HepG2 (cell line): ENCODE data around the gene SLC12A1. TPM values are rescaled to one million over a fixed set of nuclear protein-coding genes. Genes with fewer than 3 reads are reported as not detected.

Source experiments
- ATAC-seq: fragments of 200-7000 bp; cut with Tn5 transposase; 3 replicates; pipeline ENCODE4 v1.9.1; 2020; ENCODE audit warnings: mild to moderate bottlenecking, moderate library complexity
- BruUV-seq: library from RNA; stranded (reverse); fragments of 400-500 nt; replicated peaks from 2 replicates; lab custom pipeline; 2021; lab: Mats Ljungman, UMichigan
- CTCF ChIA-PET: fragments of 300-600 bp; formaldehyde crosslinking; extraction: SDS; loops from one replicate; lab custom pipeline; 2021; ENCODE audit warnings: low total read pairs, inconsistent platforms, low intra/inter-chr PET ratio; lab: Yijun Ruan, JAX
- POLR2A ChIA-PET: fragments of 350-600 bp; sonication (Branson Sonifier 250); formaldehyde crosslinking; loops from one replicate; lab custom pipeline; 2020; ENCODE audit warnings: antibody characterized with exemption, inconsistent platforms; lab: Yijun Ruan, JAX
- DNase-seq: peaks from one replicate; pipeline ENCODE4 v3.0.0-alpha.2; 2015; ENCODE audit warnings: low spot score
- FAIRE-seq: peaks from 3 replicates; lab custom pipeline; 2011; peaks lifted over from hg19 to GRCh38; lab: Jason Lieb, UNC
- H2AFZ ChIP-seq: one replicate; pipeline ENCODE4 v1.6.1; 2011; ENCODE audit warnings: low read length, inconsistent platforms
- H3K27ac ChIP-seq: fragments of 300-600 bp; 3 replicates; pipeline ENCODE4 v1.8.0; 2011; ENCODE audit warnings: mixed run types, mild to moderate bottlenecking, mixed read lengths, low read length, inconsistent platforms; ENCODE audit not compliant: insufficient read depth; ENCODE audit errors: extremely low read length
- H3K27me3 ChIP-seq, 2 experiments: fragments of 200-600 bp in 1 of 2; 2 replicates in 1 of 2; 3 replicates in 1 of 2; pipeline versions ENCODE4 v1.6.0 to v1.8.0; 2011; ENCODE audit warnings: low read length in 2 of 2, mild to moderate bottlenecking in 2 of 2, moderate library complexity in 2 of 2, inconsistent platforms in 1 of 2; ENCODE audit not compliant: insufficient read depth in 2 of 2, control insufficient read depth in 1 of 2
- H3K36me3 ChIP-seq, 2 experiments: fragments of 200-600 bp in 1 of 2; replicated peaks in 1 of 2; 2 replicates in 1 of 2; 3 replicates in 1 of 2; pipeline versions ENCODE4 v1.5.1 to v1.8.0; 2011; ENCODE audit warnings: low read length in 2 of 2, inconsistent platforms in 1 of 2; ENCODE audit not compliant: insufficient read depth in 2 of 2, control insufficient read depth in 1 of 2
- H3K4me1 ChIP-seq: 2 replicates; pipeline ENCODE4 v1.5.1; 2012; ENCODE audit warnings: low read length, inconsistent platforms; ENCODE audit not compliant: insufficient read depth
- H3K4me2 ChIP-seq: 2 replicates; pipeline ENCODE4 v1.6.0; 2011; ENCODE audit warnings: low read depth, low read length, inconsistent platforms
- H3K4me3 ChIP-seq, 3 experiments: fragments of 200-600 bp in 1 of 3; sonication (generic), shearing (Covaris generic) in 1 of 3; replicated peaks in 1 of 3; 2 replicates each; pipeline ENCODE4 v1.5.1; 2011 to 2016; ENCODE audit warnings: low read length in 3 of 3, inconsistent platforms in 2 of 3, low read depth in 2 of 3, mild to moderate bottlenecking in 2 of 3, control low read depth in 1 of 3, mixed read lengths in 1 of 3; ENCODE audit not compliant: insufficient read depth in 1 of 3
- H3K79me2 ChIP-seq: one replicate; pipeline ENCODE4 v1.6.1; 2011; ENCODE audit warnings: low read length, inconsistent platforms; ENCODE audit not compliant: insufficient read depth
- H3K9ac ChIP-seq: 2 replicates; pipeline ENCODE4 v1.6.0; 2011; ENCODE audit warnings: mild to moderate bottlenecking, low read depth, low read length, inconsistent platforms; ENCODE audit not compliant: insufficient read depth
- H3K9me3 ChIP-seq: 2 replicates; pipeline ENCODE4 v1.5.1; 2012; ENCODE audit warnings: mild to moderate bottlenecking, low read length
- H4K20me1 ChIP-seq: 2 replicates; pipeline ENCODE4 v1.6.0; 2011; ENCODE audit warnings: inconsistent platforms, mild to moderate bottlenecking, low read length, moderate library complexity; ENCODE audit not compliant: insufficient read depth
- FOXJ3 ChIP-seq: sonication (generic); formaldehyde crosslinking; IDR thresholded peaks from 2 replicates; pipeline ENCODE4 v1.4.0; 2020; ENCODE audit warnings: missing genetic modification reagents, mild to moderate bottlenecking, borderline replicate concordance
- IRF2 ChIP-seq: IDR thresholded peaks from 2 replicates; pipeline ENCODE4 v1.6.1; 2018; ENCODE audit warnings: missing genetic modification reagents, missing compliant biosample characterization
- PCBP2 ChIP-seq: fragments of 200-400 bp; formaldehyde crosslinking; optimal IDR thresholded peaks from 2 replicates; pipeline ENCODE3; 2018; ENCODE audit warnings: low read length, low read depth; ENCODE audit not compliant: poor library complexity, severe bottlenecking
- PHF20 ChIP-seq: sonication (generic); formaldehyde crosslinking; IDR thresholded peaks from 2 replicates; pipeline ENCODE4 v1.5.0; 2020; ENCODE audit warnings: mild to moderate bottlenecking, missing genetic modification reagents
- POLR2AphosphoS2 ChIP-seq: IDR thresholded peaks from 2 replicates; pipeline ENCODE4 v1.6.1; 2011; ENCODE audit warnings: low read depth, low read length, improper control_type of control experiment
- RORA ChIP-seq: sonication (generic); formaldehyde crosslinking; IDR thresholded peaks from 2 replicates; pipeline ENCODE4 v1.5.0; 2020; ENCODE audit warnings: mild to moderate bottlenecking, missing genetic modification reagents, moderate library complexity
- SOX5 ChIP-seq: IDR thresholded peaks from 2 replicates; pipeline ENCODE4 v1.6.1; 2016; ENCODE audit warnings: borderline replicate concordance
- SOX6 ChIP-seq, 2 experiments: fragments of 450-650 bp in 1 of 2; sonication (generic) in 1 of 2; formaldehyde crosslinking in 1 of 2; IDR thresholded peaks; 2 replicates each; pipeline versions ENCODE4 v1.4.0 to v1.6.1; 2017 to 2020; ENCODE audit warnings: antibody characterized with exemption in 1 of 2, mild to moderate bottlenecking in 1 of 2, missing genetic modification reagents in 1 of 2
- ZFP1 ChIP-seq: IDR thresholded peaks from 2 replicates; pipeline ENCODE4 v1.6.1; 2016
- ZNF10 ChIP-seq: sonication (generic); formaldehyde crosslinking; IDR thresholded peaks from 2 replicates; pipeline ENCODE4 v1.4.0; 2020; ENCODE audit warnings: mild to moderate bottlenecking, low read depth, missing genetic modification reagents, borderline replicate concordance
- ZNF296 ChIP-seq: sonication (generic); formaldehyde crosslinking; conservative IDR thresholded peaks from 2 replicates; pipeline ENCODE4 v1.5.0; 2020; ENCODE audit warnings: mild to moderate bottlenecking, missing genetic modification reagents
- ZNF556 ChIP-seq: sonication (generic); formaldehyde crosslinking; IDR thresholded peaks from 2 replicates; pipeline ENCODE4 v1.4.0; 2020; ENCODE audit warnings: mild to moderate bottlenecking, missing genetic modification reagents, borderline replicate concordance
- ZNF652 ChIP-seq: IDR thresholded peaks from 2 replicates; pipeline ENCODE4 v1.6.1; 2016; ENCODE audit warnings: low read depth, borderline replicate concordance
- ZNF75D ChIP-seq: sonication (generic); formaldehyde crosslinking; IDR thresholded peaks from 2 replicates; pipeline ENCODE4 v1.8.1; 2023; ENCODE audit warnings: missing genetic modification reagents, mild to moderate bottlenecking, borderline replicate concordance
- WGBS: methylation state at CpG from one replicate; pipeline ENCODE4 v1.1.6; 2017; ENCODE audit warnings: low lambda C conversion rate; 5-methylcytosine and 5-hydroxymethylcytosine counted together
- in situ Hi-C: cut with HindIII; loops from 2 replicates; pipeline ENCODE4 v1.10.0; 2017; ENCODE audit warnings: low pct_unique_long_range_greater_than_20kb; ENCODE audit not compliant: extremely low pct_ligation_motif_present
- intact Hi-C: fragments of 100-400 bp; cut with micrococcal nuclease; formaldehyde crosslinking; loops from one replicate; pipeline ENCODE4 v1.10.0; 2022; ENCODE audit not compliant: unreplicated experiment
- polyA plus RNA-seq, 8 experiments: library from polyadenylated mRNA; depleted of rRNA in 3 of 8; stranded (reverse) in 7 of 8; unstranded in 1 of 8; fragments of >200 nt; fragmentation: Illumina TruSeq in 4 of 8; extraction: Trizol in 4 of 8; gene quantifications; 2 replicates each; pipeline versions ENCODE4 v1.2.1 to v1.2.3, GENCODE V29; 2011 to 2016; ENCODE audit warnings: low read depth in 4 of 8, missing spikeins in 1 of 8, mixed read lengths in 1 of 8; ENCODE audit not compliant: insufficient read depth in 1 of 8
- total RNA-seq, 5 experiments: library from RNA; depleted of rRNA; stranded (reverse); fragments of >200 nt; fragmentation: Illumina TruSeq; extraction: Trizol; gene quantifications; 2 replicates each; pipeline ENCODE4 v1.2.3, GENCODE V29; 2016; ENCODE audit warnings: low read depth in 1 of 5
- TF ChIP-seq, protein P1 (sequence below), 2 experiments: fragments of 450-650 bp in 1 of 2; sonication (generic) in 1 of 2; formaldehyde crosslinking; IDR thresholded peaks; 2 replicates each; pipeline versions ENCODE4 v1.5.0 to v1.8.0; 2020 to 2022; ENCODE audit warnings: mild to moderate bottlenecking in 1 of 2, missing genetic modification reagents in 1 of 2
- TF ChIP-seq, protein P2 (sequence below): sonication (generic); formaldehyde crosslinking; IDR thresholded peaks from 2 replicates; pipeline ENCODE4 v1.4.0; 2020; ENCODE audit warnings: missing genetic modification reagents
- TF ChIP-seq, protein P3 (sequence below): sonication (generic); formaldehyde crosslinking; IDR thresholded peaks from 2 replicates; pipeline ENCODE4 v1.4.0; 2020; ENCODE audit warnings: mild to moderate bottlenecking, missing genetic modification reagents
- TF ChIP-seq, protein P4 (sequence below): sonication (generic); formaldehyde crosslinking; IDR thresholded peaks from 2 replicates; pipeline ENCODE4 v1.5.0; 2020; ENCODE audit warnings: mild to moderate bottlenecking, missing genetic modification reagents
- TF ChIP-seq, protein P5 (sequence below): sonication (generic); formaldehyde crosslinking; IDR thresholded peaks from 2 replicates; pipeline ENCODE4 v1.8.1; 2023; ENCODE audit warnings: missing genetic modification reagents, mild to moderate bottlenecking, borderline replicate concordance

The SLC12A1 gene
- total and polyA plus RNA-seq, 2 of the 13 experiments (the other 11 are each of a cell fraction or from before 2014, with no cell fraction given) = not detected

DNA sequence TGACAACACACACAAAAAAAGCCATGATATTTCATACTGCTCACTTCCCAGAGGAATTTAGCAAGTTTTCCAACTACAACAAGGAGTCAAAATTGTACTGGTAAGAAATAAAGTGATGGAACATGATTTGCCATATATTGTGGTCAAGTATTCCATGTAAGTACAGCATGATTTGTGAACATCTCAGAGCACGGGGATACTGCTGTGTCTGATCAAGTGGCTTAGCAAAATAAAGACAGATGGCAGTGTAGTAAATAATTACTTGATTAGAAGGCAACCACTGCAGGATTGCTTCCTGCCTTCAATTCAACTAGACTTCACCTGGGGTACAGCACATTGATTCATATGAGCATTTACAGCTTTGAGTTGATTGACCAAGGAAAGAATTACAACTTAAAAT, 73.5 kb downstream of the SLC12A1 start:
- 11% methylated on average over 1 of the region's 1 CpG for WGBS
- no peaks in the 10 kb centered on the region for H3K36me3 ChIP-seq
- no peak overlapping the region for H2AFZ ChIP-seq
- H3K27ac ChIP-seq = no peak overlapping the region
- in situ Hi-C loops = loop anchor here (10.0 to 25.0 kb wide), 2 partner anchors 165 to 1092 kb away; no protein-coding TSS in a partner anchor
- FAIRE-seq (no peak), DNase-seq (no peak)
- H3K9me3 ChIP-seq = no peaks in the 10 kb centered on the region
- BruUV-seq = no TSS peak
- no peaks in the 10 kb centered on the region for H3K4me1 ChIP-seq
- H3K4me2 ChIP-seq = no peak overlapping the region
- no peaks in the 10 kb centered on the region for H3K27me3 ChIP-seq
- intact Hi-C loops = no loop called here
- TF ChIP-seq SOX5 (CRISPR knock-in tag) (no peak), PCBP2 (no peak), SOX6 (IDR thresholded peaks at IDR 0.05) (no peak), SOX6 (CRISPR knock-in tag; IDR thresholded peaks at IDR 0.05) (no peak), ZNF10 (CRISPR knock-in tag) (no peak), ZNF652 (CRISPR knock-in tag) (no peak), POLR2AphosphoS2 (no peak), ZFP1 (CRISPR knock-in tag) (no peak), ZNF296 (CRISPR knock-in tag) (no peak), IRF2 (CRISPR knock-in tag) (no peak), ZNF556 (CRISPR knock-in tag) (no peak), ZNF75D (CRISPR knock-in tag) (no peak), FOXJ3 (no peak), PHF20 (CRISPR knock-in tag) (no peak), RORA (CRISPR knock-in tag) (no peak)
- TF ChIP-seq, protein P1, sequence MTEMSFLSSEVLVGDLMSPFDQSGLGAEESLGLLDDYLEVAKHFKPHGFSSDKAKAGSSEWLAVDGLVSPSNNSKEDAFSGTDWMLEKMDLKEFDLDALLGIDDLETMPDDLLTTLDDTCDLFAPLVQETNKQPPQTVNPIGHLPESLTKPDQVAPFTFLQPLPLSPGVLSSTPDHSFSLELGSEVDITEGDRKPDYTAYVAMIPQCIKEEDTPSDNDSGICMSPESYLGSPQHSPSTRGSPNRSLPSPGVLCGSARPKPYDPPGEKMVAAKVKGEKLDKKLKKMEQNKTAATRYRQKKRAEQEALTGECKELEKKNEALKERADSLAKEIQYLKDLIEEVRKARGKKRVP (CRISPR knock-in tag; IDR thresholded peaks at IDR 0.05) = no peak
- TF ChIP-seq, protein P2, sequence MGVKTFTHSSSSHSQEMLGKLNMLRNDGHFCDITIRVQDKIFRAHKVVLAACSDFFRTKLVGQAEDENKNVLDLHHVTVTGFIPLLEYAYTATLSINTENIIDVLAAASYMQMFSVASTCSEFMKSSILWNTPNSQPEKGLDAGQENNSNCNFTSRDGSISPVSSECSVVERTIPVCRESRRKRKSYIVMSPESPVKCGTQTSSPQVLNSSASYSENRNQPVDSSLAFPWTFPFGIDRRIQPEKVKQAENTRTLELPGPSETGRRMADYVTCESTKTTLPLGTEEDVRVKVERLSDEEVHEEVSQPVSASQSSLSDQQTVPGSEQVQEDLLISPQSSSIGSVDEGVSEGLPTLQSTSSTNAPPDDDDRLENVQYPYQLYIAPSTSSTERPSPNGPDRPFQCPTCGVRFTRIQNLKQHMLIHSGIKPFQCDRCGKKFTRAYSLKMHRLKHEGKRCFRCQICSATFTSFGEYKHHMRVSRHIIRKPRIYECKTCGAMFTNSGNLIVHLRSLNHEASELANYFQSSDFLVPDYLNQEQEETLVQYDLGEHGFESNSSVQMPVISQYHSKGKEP (CRISPR knock-in tag) = no peak
- TF ChIP-seq, protein P3, sequence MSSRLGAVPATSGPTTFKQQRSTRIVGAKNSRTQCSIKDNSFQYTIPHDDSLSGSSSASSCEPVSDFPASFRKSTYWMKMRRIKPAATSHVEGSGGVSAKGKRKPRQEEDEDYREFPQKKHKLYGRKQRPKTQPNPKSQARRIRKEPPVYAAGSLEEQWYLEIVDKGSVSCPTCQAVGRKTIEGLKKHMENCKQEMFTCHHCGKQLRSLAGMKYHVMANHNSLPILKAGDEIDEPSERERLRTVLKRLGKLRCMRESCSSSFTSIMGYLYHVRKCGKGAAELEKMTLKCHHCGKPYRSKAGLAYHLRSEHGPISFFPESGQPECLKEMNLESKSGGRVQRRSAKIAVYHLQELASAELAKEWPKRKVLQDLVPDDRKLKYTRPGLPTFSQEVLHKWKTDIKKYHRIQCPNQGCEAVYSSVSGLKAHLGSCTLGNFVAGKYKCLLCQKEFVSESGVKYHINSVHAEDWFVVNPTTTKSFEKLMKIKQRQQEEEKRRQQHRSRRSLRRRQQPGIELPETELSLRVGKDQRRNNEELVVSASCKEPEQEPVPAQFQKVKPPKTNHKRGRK (CRISPR knock-in tag) = no peak
- TF ChIP-seq, protein P4, sequence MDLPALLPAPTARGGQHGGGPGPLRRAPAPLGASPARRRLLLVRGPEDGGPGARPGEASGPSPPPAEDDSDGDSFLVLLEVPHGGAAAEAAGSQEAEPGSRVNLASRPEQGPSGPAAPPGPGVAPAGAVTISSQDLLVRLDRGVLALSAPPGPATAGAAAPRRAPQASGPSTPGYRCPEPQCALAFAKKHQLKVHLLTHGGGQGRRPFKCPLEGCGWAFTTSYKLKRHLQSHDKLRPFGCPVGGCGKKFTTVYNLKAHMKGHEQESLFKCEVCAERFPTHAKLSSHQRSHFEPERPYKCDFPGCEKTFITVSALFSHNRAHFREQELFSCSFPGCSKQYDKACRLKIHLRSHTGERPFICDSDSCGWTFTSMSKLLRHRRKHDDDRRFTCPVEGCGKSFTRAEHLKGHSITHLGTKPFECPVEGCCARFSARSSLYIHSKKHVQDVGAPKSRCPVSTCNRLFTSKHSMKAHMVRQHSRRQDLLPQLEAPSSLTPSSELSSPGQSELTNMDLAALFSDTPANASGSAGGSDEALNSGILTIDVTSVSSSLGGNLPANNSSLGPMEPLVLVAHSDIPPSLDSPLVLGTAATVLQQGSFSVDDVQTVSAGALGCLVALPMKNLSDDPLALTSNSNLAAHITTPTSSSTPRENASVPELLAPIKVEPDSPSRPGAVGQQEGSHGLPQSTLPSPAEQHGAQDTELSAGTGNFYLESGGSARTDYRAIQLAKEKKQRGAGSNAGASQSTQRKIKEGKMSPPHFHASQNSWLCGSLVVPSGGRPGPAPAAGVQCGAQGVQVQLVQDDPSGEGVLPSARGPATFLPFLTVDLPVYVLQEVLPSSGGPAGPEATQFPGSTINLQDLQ (CRISPR knock-in tag) = no peak
- TF ChIP-seq, protein P5, sequence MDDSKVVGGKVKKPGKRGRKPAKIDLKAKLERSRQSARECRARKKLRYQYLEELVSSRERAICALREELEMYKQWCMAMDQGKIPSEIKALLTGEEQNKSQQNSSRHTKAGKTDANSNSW (CRISPR knock-in tag) = no peak
- TF ChIP-seq, all 625 proteins: peak for 0
- CTCF ChIA-PET = no interaction called here
- Histone ChIP-seq H3K9ac (no peak overlapping the region), H4K20me1 (no peaks in the 10 kb centered on the region), H3K4me3 (no peak overlapping the region), H3K79me2 (no peaks in the 10 kb centered on the region)
- POLR2A ChIA-PET = no interaction called here
- ATAC-seq = no peak
